ENCODE measurements around the gene COPS3.

- TF ChIP-seq EP300 (IDR thresholded peaks at IDR 0.05) (no peak), POLR2AphosphoS5 (IDR thresholded peaks at IDR 0.05) (no peak)
Measured at GRCh38 chr17:17235212-17236174, 45.6 kb downstream of the COPS3 start.

All from esophagus muscularis mucosa (tissue), 3 donors.